Psoas muscle (tissue), 8 donors: ENCODE data around the gene M6PR. TPM values are rescaled to one million over a fixed set of nuclear protein-coding genes. Genes with fewer than 3 reads are reported as not detected.

Experiments
- ATAC-seq, 4 donors: fragments of 200-7000 bp; cut with Tn5 transposase; one replicate each; pipeline ENCODE4 v1.9.1; 2020; ENCODE audit warnings: moderate library complexity in 3 of 4, mild to moderate bottlenecking in 2 of 4
- DNase-seq, 2 donors: peaks; one replicate each; pipeline ENCODE4 v3.0.0-alpha.2; 2020
- H3K27ac ChIP-seq: fragments of 200-600 bp; one replicate; pipeline ENCODE4 v1.8.0; 2022
- H3K27me3 ChIP-seq, 3 donors: fragments of 200-600 bp in 1 of 3; one replicate each; pipeline versions ENCODE4 v1.6.1 to v1.8.0; 2013 to 2022; ENCODE audit warnings: low read length in 2 of 3, mild to moderate bottlenecking in 2 of 3, moderate library complexity in 1 of 3; ENCODE audit not compliant: insufficient read depth in 3 of 3
- H3K36me3 ChIP-seq, 2 donors: fragments of 200-600 bp in 1 of 2; one replicate each; pipeline versions ENCODE4 v1.6.1 to v1.8.0; 2013 to 2022; ENCODE audit warnings: low read depth in 1 of 2, mild to moderate bottlenecking in 1 of 2, moderate library complexity in 1 of 2; ENCODE audit not compliant: insufficient read depth in 1 of 2
- H3K4me1 ChIP-seq: fragments of 200-600 bp; one replicate; pipeline ENCODE4 v1.8.0; 2022
- H3K4me3 ChIP-seq: fragments of 200-600 bp; one replicate; pipeline ENCODE4 v1.8.0; 2022; ENCODE audit warnings: mild to moderate bottlenecking
- H3K9me3 ChIP-seq: fragments of 200-600 bp; one replicate; pipeline ENCODE4 v1.8.0; 2022
- CTCF ChIP-seq: fragments of 200-600 bp; IDR thresholded peaks from one replicate; pipeline ENCODE4 v1.8.0; 2022; ENCODE audit warnings: antibody characterized with exemption
- WGBS, 3 donors: extraction: QIAGEN DNeasy Blood & Tissue Kit; methylation state at CpG; one replicate each; pipeline versions ENCODE4 v1.1.6 to v1.1.7; 2013; 5-methylcytosine and 5-hydroxymethylcytosine counted together
- intact Hi-C, 2 donors: fragments of 100-400 bp; cut with DNase I; formaldehyde crosslinking; loops; one replicate each; pipeline versions ENCODE4 v1.11.0 to v1.14.2; 2022
- polyA plus RNA-seq, 3 donors: library from polyadenylated mRNA; stranded (reverse); fragments of 200-250 nt; gene quantifications; one replicate each; pipeline ENCODE4 v1.2.3, GENCODE V29; 2013
- total RNA-seq, 4 donors: library from RNA; stranded (reverse); fragmentation: NEBNext Ultra II Directional in 2 of 4; extraction: Animal tissue kit (Norgen Biotek cat#: 25700) in 2 of 4; gene quantifications; one replicate each; pipeline versions ENCODE4 v1.2.1 to v1.2.4, GENCODE V29; 2021 to 2023
- donor health status: healthy with polysubstance abuse.
- donor health status: DM: no; HTN: no; CAD: no; lungs with moderate emphysema.
- donor health status: Bipolar disorder and iron deficiency.
- donor health status: healthy.
- donor health status: DM: yes; HTN: yes; CAD: no.
- donor health status: DM: no; HTN: no; CAD: no.
- donor health status: DM: no; HTN: no; CAD: no.
- donor health status: DM: yes; HTN: yes; CAD: no.

The M6PR gene
- total and polyA plus RNA-seq, 7 donors = 45.0 to 102 (median 63.2) TPM

- Histone ChIP-seq H3K27me3 (no peaks in the 10 kb centered on the region), H3K9me3 (no peaks in the 10 kb centered on the region), H3K36me3 (peaks cover 0 to 41% of the 10 kb centered on the region in 2 donors), H3K4me3 (peak overlapping the region; percentile 80), H3K4me1 (peaks cover 24% of the 10 kb centered on the region), H3K27ac (peak overlapping the region; percentile 99)
- intact Hi-C loops = loop anchor here in 1 of 2 donors (5.0 kb wide), 1 partner anchor 37 kb away; the partner anchor contains the start of gene PHC1
- no peak for DNase-seq
- 0 to 1% (median 0%) methylated on average over 15 of the region's 15 CpGs for WGBS, 3 donors
- ATAC-seq = peak in 1 of 4 donors; percentile 1
- TF ChIP-seq CTCF = no peak
These were observed 624 bp downstream of the M6PR start for GRCh38 chr12:8948701-8949341.

GRCh38 chr12:8947737-8948136 lies 1.7 kb downstream of the M6PR start:
- Histone ChIP-seq H3K4me3 (peak overlapping the region; percentile 80), H3K36me3 (peaks cover 6 to 43% of the 10 kb centered on the region in 2 donors), H3K9me3 (no peaks in the 10 kb centered on the region), H3K27me3 (no peaks in the 10 kb centered on the region), H3K4me1 (peaks cover 24% of the 10 kb centered on the region), H3K27ac (no peak overlapping the region)
- ATAC-seq = no peak
- TF ChIP-seq CTCF = no peak
- no peak for DNase-seq
- intact Hi-C loops = loop anchor here in 1 of 2 donors (5.0 kb wide), 1 partner anchor 35 kb away; the partner anchor contains the start of gene PHC1

GRCh38 chr12:8946733-8947132 lies 2.7 kb downstream of the M6PR start:
- ATAC-seq (no peak), DNase-seq (no peak)
- H3K9me3 ChIP-seq = no peaks in the 10 kb centered on the region
- intact Hi-C loops = loop anchor here in 1 of 2 donors (5.0 kb wide), 1 partner anchor 34 kb away; the partner anchor contains the start of gene PHC1
- peaks cover 24% of the 10 kb centered on the region for H3K4me1 ChIP-seq
- TF ChIP-seq CTCF = no peak
- H3K27ac ChIP-seq = no peak overlapping the region
- H3K4me3 ChIP-seq = no peak overlapping the region
- peaks cover 9 to 53% of the 10 kb centered on the region in 2 donors for H3K36me3 ChIP-seq
- 64 to 89% (median 78%) methylated on average over 1 of the region's 1 CpG for WGBS, 3 donors
- H3K27me3 ChIP-seq = no peaks in the 10 kb centered on the region

GRCh38 chr12:8943565-8944186 lies 5.8 kb downstream of the M6PR start:
- H3K27me3 ChIP-seq = no peaks in the 10 kb centered on the region
- H3K9me3 ChIP-seq = no peaks in the 10 kb centered on the region
- H3K4me1 ChIP-seq = peaks cover 15% of the 10 kb centered on the region
- TF ChIP-seq CTCF = no peak
- DNase-seq (no peak), ATAC-seq (no peak)
- WGBS, 3 donors = 88 to 94% (median 89%) methylated on average over 10 of the region's 10 CpGs
- no peak overlapping the region for H3K4me3 ChIP-seq
- intact Hi-C loops = no loop called here
- H3K27ac ChIP-seq = no peak overlapping the region
- H3K36me3 ChIP-seq = peaks cover 9 to 65% of the 10 kb centered on the region in 2 donors
